GM21786 (cell line): ENCODE results near the gene ZSCAN25.
"Not testable (repeated sequence)": the region's sequence is repeated elsewhere in the genome, so short reads cannot be mapped to it uniquely, and the experiment has no call there.

Experiments used
- ATAC-seq: cut with Tn5 transposase; IDR thresholded peaks from one replicate; pipeline ENCODE4 v1.9.1; 2021; ENCODE audit not compliant: unreplicated experiment

ZSCAN25 gene

GRCh38 chr7:99644431-99644830, 27.7 kb downstream of the ZSCAN25 start:
- ATAC-seq, result no peak

GRCh38 chr7:99645590-99645989, 28.8 kb downstream of the ZSCAN25 start:
- no peak for ATAC-seq

- ATAC-seq, result no peak
Measured at GRCh38 chr7:99648843-99649242, 32.1 kb downstream of the ZSCAN25 start.

GRCh38 chr7:99651290-99651689, 34.5 kb downstream of the ZSCAN25 start:
- ATAC-seq, result no peak

- ATAC-seq, result no peak
Measured at GRCh38 chr7:99652671-99653070, 35.9 kb downstream of the ZSCAN25 start.

- ATAC-seq, result not testable (repeated sequence)
Measured at GRCh38 chr7:99653269-99653668, 36.5 kb downstream of the ZSCAN25 start.

DNA sequence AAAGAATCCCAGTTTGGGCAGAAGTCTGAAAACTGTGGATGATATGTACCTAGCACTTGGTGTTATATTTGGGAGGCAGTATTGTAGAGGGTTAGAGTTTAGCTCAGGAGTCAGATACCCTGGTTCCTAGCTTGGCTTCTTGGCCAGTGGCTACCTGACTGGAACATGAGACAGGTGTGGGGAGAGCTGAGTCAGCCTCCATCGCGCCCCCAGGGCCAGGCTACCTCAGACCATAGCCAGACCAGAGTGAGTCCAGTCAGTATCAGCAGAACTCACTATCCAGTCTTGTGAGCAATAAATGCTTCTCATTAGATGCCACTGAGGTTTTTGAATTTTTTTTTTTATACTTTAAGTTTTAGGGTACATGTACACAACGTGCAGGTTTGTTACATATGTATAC, 37.0 kb downstream of the ZSCAN25 start:
- ATAC-seq, result no peak

DNA sequence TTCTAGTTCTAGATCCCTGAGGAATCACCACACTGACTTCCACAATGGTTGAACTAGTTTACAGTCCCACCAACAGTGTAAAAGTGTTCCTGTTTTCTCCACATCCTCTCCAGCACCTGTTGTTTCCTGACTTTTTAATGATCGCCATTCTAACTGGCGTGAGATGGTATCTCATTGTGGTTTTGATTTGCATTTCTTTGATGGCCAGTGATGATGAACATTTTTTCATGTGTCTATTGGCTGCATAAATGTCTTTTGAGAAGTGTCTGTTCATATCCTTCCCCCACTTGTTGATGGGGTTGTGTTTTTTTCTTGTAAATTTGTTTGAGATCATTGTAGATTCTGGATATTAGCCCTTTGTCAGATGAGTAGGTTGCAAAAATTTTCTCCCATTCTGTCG, 37.9 kb downstream of the ZSCAN25 start:
- ATAC-seq, result not testable (repeated sequence)

DNA sequence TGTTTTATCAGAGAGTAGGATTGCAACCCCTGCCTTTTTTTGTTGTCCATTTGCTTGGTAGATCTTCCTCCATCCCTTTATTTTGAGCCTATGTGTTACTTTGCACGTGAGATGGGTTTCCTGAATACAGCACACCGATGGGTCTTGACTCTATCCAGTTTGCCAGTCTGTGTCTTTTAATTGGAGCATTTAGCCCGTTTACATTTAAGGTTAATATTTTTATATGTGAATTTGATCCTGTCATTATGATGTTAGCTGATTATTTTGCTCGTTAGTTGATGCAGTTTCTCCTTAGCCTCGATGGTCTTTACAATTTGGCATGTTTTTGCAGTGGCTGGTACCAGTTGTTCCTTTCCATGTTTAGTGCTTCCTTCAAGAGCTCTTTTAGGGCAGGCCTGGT, 41.1 kb downstream of the ZSCAN25 start:
- ATAC-seq, result not testable (repeated sequence)

DNA sequence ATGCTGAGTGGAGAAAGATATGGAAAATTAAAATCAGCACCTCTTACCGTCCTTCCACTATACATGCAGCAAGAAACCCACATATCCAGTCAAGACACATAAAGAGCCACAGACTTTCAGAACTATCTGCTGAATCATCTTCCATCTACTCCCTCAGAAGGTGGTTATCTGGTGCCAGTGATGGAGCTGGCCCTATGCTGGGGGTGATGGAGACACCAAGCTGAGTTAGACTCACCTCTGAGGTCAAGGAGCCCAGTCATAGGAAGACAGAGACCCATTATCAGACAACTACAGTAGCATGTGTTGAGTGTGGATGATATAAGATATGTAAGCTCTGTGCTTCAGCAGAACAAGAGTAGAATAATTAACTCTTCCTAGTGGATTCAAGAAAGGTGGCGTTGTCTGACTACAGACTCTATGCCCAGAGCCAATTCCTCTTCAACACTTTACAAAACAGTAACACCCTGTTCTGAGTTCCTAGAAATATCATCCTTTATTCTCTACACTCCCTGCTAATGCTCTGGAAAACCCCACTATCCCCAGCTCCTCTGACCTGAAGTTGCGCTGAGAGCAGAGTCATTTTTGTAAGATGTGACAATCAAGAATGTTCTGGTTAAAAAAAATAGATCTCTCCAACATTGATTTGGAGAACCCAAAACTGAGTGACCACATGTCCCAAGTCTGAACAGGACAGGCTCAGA, 48.7 kb downstream of the ZSCAN25 start:
- ATAC-seq, result no peak

DNA sequence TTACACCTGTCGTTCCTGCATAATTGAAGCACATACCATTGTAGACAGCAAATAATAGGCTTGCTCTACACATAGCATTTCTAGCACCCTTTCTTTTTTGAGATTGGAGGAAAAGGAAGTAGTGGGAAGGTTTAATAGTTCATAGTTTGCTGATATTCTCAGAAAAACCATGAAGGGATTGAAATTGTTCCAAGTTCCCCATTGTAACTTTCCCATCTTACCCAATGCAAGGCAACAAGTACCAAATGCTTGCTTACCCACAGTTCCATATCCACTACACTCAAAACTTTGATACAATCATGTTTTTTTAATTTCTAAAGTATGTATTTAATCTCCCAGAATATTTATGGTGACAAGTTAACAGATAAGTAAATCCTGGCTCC, 49.3 kb downstream of the ZSCAN25 start:
- ATAC-seq, result no peak

GRCh38 chr7:99667179-99667578, 50.4 kb downstream of the ZSCAN25 start:
- no peak for ATAC-seq

DNA sequence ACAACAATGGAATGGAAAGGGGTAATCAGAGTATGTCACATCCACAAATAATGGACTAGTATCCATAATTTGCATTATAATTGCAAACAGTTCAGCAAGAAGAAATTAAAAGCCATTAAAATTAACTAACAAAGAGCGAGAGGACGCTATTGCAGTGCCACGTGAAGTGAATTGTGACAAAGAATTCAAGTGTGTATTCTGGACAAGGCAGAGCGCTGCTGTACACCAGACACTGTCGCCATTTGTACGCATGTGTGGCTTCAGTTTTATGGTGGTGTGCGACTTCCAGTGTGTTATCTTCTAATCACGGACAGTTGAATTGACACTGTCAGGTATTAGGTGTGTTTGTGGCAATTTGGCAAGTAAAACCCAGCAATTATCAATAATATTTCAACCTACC, 51.8 kb downstream of the ZSCAN25 start:
- ATAC-seq, result no peak

GRCh38 chr7:99669782-99670181, 53.0 kb downstream of the ZSCAN25 start:
- ATAC-seq, result no peak

- no peak for ATAC-seq
Measured at GRCh38 chr7:99672573-99672972, 55.8 kb downstream of the ZSCAN25 start.

DNA sequence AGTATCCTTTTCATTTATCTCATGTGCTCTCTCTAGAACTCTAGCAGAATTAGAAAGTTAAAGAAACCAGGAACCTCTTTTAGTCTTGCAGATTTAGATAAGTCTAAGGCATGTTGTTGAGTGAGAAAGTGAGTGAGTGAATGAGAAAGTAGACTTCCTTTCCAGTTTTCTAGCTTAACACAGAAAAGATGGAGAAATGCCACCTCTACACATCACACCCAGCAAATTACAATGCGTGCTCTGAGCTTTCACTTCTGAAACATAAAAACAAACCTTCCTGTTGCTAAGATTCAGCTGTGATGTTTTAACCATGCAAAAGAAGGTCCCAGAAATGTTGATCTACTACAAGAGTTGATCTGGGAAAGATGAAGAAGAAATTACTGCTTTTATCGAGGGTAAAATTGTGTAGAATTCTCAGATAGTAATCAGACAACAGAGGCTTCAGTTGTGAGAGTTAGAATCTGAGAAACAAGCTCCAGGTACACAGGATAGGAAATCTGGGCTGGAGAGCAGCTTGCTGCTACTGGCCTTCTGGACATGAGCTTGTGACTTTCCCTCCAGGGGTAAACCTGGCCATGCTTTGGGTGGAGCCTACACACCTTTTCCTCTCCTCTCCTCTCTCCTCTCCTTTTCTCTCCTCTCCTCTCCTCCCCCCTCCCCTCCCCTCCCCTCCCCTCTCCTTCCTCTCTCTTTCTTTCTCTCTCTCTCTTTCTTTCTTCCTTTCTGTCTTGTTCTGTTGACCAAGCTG, 58.4 kb downstream of the ZSCAN25 start:
- no peak for ATAC-seq

GRCh38 chr7:99677013-99677647, 60.4 kb downstream of the ZSCAN25 start:
- no peak for ATAC-seq

GRCh38 chr7:99677648-99678045, 60.9 kb downstream of the ZSCAN25 start:
- ATAC-seq, result no peak

- no peak for ATAC-seq
Measured at GRCh38 chr7:99679032-99679399, 62.3 kb downstream of the ZSCAN25 start.

- ATAC-seq, result no peak
Measured at GRCh38 chr7:99679400-99680191, 62.9 kb downstream of the ZSCAN25 start, which contains the start of gene CYP3A5. Gene CYP3A5 (minus strand): TSS chr7:99679996. CDS start chr7:99679896, 100 bp downstream.
